HL-60 (cell line): ENCODE data around the gene ADGRF5.

Experiments
- GABPA ChIP-seq: IDR thresholded peaks from 2 replicates; pipeline ENCODE4 v1.6.1; 2012; ENCODE audit warnings: low read depth
- POLR2AphosphoS5 ChIP-seq: IDR thresholded peaks from 2 replicates; pipeline ENCODE4 v1.6.1; 2012; ENCODE audit warnings: low read depth
- TF ChIP-seq, protein P1 (sequence below): IDR thresholded peaks from one replicate; pipeline ENCODE4 v1.5.1; 2011; ENCODE audit warnings: low read length, control low read depth, inconsistent platforms; ENCODE audit not compliant: insufficient read depth
- TF ChIP-seq, protein P2 (sequence below): IDR thresholded peaks from 2 replicates; pipeline ENCODE4 v1.6.1; 2012; ENCODE audit warnings: low read depth; ENCODE audit not compliant: insufficient replicate concordance

DNA sequence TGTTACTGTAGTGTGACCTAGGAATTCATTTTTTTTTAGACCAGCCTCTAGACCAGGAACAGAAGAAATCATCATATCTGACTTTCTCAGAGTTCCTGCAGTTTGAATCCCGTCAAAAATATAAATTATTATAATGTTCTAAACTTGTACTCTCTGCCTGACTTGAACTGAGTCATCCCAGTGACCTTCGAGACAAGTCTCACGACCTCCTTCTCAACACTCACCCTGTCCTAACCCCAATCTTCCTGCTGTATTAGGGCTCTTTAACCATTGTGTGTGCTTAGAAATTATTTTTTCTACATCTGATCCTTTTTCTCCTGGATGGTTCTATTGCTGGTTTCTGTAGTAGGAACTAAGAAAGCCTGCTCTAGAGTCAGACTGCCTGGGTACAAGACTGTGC lies 21.5 kb downstream of the ADGRF5 start:
- TF ChIP-seq, protein P1, sequence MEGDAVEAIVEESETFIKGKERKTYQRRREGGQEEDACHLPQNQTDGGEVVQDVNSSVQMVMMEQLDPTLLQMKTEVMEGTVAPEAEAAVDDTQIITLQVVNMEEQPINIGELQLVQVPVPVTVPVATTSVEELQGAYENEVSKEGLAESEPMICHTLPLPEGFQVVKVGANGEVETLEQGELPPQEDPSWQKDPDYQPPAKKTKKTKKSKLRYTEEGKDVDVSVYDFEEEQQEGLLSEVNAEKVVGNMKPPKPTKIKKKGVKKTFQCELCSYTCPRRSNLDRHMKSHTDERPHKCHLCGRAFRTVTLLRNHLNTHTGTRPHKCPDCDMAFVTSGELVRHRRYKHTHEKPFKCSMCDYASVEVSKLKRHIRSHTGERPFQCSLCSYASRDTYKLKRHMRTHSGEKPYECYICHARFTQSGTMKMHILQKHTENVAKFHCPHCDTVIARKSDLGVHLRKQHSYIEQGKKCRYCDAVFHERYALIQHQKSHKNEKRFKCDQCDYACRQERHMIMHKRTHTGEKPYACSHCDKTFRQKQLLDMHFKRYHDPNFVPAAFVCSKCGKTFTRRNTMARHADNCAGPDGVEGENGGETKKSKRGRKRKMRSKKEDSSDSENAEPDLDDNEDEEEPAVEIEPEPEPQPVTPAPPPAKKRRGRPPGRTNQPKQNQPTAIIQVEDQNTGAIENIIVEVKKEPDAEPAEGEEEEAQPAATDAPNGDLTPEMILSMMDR = no peak
- TF ChIP-seq GABPA (no peak), POLR2AphosphoS5 (no peak)
- TF ChIP-seq, protein P2, sequence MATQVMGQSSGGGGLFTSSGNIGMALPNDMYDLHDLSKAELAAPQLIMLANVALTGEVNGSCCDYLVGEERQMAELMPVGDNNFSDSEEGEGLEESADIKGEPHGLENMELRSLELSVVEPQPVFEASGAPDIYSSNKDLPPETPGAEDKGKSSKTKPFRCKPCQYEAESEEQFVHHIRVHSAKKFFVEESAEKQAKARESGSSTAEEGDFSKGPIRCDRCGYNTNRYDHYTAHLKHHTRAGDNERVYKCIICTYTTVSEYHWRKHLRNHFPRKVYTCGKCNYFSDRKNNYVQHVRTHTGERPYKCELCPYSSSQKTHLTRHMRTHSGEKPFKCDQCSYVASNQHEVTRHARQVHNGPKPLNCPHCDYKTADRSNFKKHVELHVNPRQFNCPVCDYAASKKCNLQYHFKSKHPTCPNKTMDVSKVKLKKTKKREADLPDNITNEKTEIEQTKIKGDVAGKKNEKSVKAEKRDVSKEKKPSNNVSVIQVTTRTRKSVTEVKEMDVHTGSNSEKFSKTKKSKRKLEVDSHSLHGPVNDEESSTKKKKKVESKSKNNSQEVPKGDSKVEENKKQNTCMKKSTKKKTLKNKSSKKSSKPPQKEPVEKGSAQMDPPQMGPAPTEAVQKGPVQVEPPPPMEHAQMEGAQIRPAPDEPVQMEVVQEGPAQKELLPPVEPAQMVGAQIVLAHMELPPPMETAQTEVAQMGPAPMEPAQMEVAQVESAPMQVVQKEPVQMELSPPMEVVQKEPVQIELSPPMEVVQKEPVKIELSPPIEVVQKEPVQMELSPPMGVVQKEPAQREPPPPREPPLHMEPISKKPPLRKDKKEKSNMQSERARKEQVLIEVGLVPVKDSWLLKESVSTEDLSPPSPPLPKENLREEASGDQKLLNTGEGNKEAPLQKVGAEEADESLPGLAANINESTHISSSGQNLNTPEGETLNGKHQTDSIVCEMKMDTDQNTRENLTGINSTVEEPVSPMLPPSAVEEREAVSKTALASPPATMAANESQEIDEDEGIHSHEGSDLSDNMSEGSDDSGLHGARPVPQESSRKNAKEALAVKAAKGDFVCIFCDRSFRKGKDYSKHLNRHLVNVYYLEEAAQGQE = no peak
